GM23338 (cell line): ENCODE data around the gene LEKR1.

Experiments
- EZH2 ChIP-seq: fragments of 200-600 bp; sonication (generic); IDR thresholded peaks from one replicate; pipeline ENCODE4 v1.8.0; 2017; ENCODE audit warnings: antibody characterized with exemption, mild to moderate bottlenecking, low read depth; ENCODE audit not compliant: unreplicated experiment
- TF ChIP-seq, protein P1 (sequence below): IDR thresholded peaks from one replicate; pipeline ENCODE4 v1.6.1; 2018; ENCODE audit warnings: antibody characterized with exemption; ENCODE audit not compliant: unreplicated experiment
- TF ChIP-seq, protein P2 (sequence below), 2 experiments: fragments of 200-600 bp in 1 of 2; sonication (generic) in 1 of 2; conservative IDR thresholded peaks; 2 replicates each; pipeline versions ENCODE4 v1.5.1 to v1.6.1; 2016 to 2017; ENCODE audit warnings: antibody characterized with exemption in 2 of 2, low read depth in 2 of 2, mild to moderate bottlenecking in 2 of 2, moderate library complexity in 1 of 2

DNA sequence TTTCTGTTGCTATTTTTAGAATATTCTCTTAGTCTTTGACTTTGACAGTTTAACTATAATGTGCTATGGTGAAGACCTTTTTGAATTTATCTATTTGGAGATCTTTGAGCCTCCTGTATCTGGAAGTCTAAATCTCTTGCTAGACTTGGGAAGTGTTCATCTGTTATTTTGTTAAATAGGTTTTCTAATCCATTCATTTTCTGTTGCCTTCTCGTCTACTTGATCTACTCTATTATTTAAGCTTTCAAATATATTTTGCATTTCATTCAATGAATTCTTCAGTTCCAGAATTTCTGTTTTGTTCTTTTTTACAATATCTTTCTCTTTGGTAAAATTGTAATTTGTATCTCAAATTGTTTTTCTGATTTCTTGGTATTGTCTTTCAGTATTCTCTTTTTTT is 47.8 kb downstream of the LEKR1 start:
- TF ChIP-seq, protein P1, sequence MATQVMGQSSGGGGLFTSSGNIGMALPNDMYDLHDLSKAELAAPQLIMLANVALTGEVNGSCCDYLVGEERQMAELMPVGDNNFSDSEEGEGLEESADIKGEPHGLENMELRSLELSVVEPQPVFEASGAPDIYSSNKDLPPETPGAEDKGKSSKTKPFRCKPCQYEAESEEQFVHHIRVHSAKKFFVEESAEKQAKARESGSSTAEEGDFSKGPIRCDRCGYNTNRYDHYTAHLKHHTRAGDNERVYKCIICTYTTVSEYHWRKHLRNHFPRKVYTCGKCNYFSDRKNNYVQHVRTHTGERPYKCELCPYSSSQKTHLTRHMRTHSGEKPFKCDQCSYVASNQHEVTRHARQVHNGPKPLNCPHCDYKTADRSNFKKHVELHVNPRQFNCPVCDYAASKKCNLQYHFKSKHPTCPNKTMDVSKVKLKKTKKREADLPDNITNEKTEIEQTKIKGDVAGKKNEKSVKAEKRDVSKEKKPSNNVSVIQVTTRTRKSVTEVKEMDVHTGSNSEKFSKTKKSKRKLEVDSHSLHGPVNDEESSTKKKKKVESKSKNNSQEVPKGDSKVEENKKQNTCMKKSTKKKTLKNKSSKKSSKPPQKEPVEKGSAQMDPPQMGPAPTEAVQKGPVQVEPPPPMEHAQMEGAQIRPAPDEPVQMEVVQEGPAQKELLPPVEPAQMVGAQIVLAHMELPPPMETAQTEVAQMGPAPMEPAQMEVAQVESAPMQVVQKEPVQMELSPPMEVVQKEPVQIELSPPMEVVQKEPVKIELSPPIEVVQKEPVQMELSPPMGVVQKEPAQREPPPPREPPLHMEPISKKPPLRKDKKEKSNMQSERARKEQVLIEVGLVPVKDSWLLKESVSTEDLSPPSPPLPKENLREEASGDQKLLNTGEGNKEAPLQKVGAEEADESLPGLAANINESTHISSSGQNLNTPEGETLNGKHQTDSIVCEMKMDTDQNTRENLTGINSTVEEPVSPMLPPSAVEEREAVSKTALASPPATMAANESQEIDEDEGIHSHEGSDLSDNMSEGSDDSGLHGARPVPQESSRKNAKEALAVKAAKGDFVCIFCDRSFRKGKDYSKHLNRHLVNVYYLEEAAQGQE, result no peak
- TF ChIP-seq, protein P2, sequence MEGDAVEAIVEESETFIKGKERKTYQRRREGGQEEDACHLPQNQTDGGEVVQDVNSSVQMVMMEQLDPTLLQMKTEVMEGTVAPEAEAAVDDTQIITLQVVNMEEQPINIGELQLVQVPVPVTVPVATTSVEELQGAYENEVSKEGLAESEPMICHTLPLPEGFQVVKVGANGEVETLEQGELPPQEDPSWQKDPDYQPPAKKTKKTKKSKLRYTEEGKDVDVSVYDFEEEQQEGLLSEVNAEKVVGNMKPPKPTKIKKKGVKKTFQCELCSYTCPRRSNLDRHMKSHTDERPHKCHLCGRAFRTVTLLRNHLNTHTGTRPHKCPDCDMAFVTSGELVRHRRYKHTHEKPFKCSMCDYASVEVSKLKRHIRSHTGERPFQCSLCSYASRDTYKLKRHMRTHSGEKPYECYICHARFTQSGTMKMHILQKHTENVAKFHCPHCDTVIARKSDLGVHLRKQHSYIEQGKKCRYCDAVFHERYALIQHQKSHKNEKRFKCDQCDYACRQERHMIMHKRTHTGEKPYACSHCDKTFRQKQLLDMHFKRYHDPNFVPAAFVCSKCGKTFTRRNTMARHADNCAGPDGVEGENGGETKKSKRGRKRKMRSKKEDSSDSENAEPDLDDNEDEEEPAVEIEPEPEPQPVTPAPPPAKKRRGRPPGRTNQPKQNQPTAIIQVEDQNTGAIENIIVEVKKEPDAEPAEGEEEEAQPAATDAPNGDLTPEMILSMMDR (conservative IDR thresholded peaks at IDR 0.05; ENCODE audit: low read depth in 2 of 2), result no peak
- no peak for TF ChIP-seq EZH2
